ENCODE results near the gene UBLCP1. TPM values are rescaled to one million over a fixed set of nuclear protein-coding genes. Genes with fewer than 3 reads are reported as not detected.

Gene UBLCP1
- total and polyA plus RNA-seq, 2 of the 8 experiments (the other 6 are each of a cell fraction or from before 2014, with no cell fraction given) = 13.0 to 40.9 TPM

DNA sequence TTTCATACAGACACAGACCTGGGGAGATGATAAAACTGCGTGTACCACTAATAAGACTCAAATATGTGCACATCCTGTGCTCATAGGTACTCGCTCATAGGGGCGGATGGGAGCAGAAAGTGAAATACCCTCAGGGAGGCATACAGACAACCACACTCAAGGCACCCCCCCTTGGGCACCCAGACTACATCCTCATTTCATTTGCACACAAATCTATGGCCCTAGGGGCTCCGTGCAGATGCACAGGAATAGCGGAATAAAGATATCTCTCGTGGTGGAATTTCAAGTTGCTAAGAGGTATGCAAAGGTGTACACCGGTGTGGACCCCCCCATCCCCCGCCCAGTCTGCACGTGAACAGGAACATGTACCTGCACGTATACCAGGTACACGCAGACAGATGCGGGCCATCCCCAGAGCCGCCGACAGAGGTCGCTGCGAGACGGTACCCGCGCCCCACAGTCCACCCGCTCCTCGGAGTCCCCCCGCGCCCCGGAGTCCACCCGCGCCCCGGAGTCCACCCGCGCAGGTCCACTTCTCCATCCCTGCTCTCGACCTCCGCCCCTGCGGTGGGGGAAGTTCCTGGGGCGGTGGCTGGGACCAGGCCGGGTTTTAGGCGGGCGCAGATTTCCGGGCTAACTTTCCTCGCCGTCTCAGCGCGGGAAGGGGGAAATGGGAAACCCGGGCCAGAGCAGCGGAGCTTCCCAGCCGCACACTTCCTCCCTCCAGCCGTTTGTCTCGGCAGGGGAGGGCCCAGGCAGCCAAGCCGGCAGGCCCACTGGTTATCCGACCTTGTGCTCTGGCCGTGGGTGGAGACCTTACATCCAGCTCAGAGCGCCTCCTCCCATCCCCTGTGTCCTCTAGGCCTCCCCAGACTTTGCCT lies 68.2 kb downstream of the UBLCP1 start (continued):
- no peak for TF ChIP-seq GABPA (IDR thresholded peaks at IDR 0.05; ENCODE audit: borderline replicate concordance, insufficient read depth, low read length)
- peak; percentile 71 to 83; a peak in 3 of 4 replicates for TF ChIP-seq HDAC2 (IDR thresholded peaks at IDR 0.05; ENCODE audit: borderline replicate concordance in 1 of 2, low read depth in 2 of 2, low read length in 2 of 2)
- no peak for TF ChIP-seq TBP (IDR thresholded peaks at IDR 0.05; ENCODE audit: low read depth, low read length)
- TF ChIP-seq ASH2L (IDR thresholded peaks at IDR 0.05; ENCODE audit: low read length) = peak; percentile 81
- TF ChIP-seq JUND (IDR thresholded peaks at IDR 0.05; ENCODE audit: low read length) = no peak
- 0 out of 2 replicates have a peak, but pooled peaks have one; percentile 26 for TF ChIP-seq RBBP5 (IDR thresholded peaks at IDR 0.05; ENCODE audit: borderline replicate concordance, low read depth, low read length)
- TF ChIP-seq SP4 (IDR thresholded peaks at IDR 0.05; ENCODE audit: low read length) = no peak
- no peak for TF ChIP-seq TAF1 (IDR thresholded peaks at IDR 0.05; ENCODE audit: low read depth, low read length)
- peak; percentile 50; the same call in 1 of the 2 replicates for TF ChIP-seq BACH1 (IDR thresholded peaks at IDR 0.05; ENCODE audit: low read length)
- peak; percentile 81 for TF ChIP-seq KDM4A (IDR thresholded peaks at IDR 0.05; ENCODE audit: low read depth, low read length, severe bottlenecking)
- no peak for TF ChIP-seq CTBP2 (IDR thresholded peaks at IDR 0.05; ENCODE audit: borderline replicate concordance, insufficient read depth, insufficient read length, low read length)
- TF ChIP-seq, protein P1, sequence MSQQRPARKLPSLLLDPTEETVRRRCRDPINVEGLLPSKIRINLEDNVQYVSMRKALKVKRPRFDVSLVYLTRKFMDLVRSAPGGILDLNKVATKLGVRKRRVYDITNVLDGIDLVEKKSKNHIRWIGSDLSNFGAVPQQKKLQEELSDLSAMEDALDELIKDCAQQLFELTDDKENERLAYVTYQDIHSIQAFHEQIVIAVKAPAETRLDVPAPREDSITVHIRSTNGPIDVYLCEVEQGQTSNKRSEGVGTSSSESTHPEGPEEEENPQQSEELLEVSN (IDR thresholded peaks at IDR 0.05) = peak; percentile 67; the same call in 1 of the 2 replicates
- peak; percentile 99 for TF ChIP-seq KDM1A (IDR thresholded peaks at IDR 0.05; ENCODE audit: borderline replicate concordance, low read length)
- peak; percentile 73 for TF ChIP-seq PHF8 (conservative IDR thresholded peaks at IDR 0.05; ENCODE audit: low read depth, low read length)
- TF ChIP-seq SIX5 (IDR thresholded peaks at IDR 0.05; ENCODE audit: low read depth, low read length) = no peak
- no peak for TF ChIP-seq CEBPB (IDR thresholded peaks at IDR 0.05; ENCODE audit: low read depth, low read length)
- TF ChIP-seq EGR1 (IDR thresholded peaks at IDR 0.05; ENCODE audit: borderline replicate concordance, low read depth, low read length) = no peak
- no peak for TF ChIP-seq SP2 (IDR thresholded peaks at IDR 0.05; ENCODE audit: low read length)

Measured in H1 (cell line).